SU-DHL-6 (cell line): ENCODE data around the gene PRR33.

Experiments
- H2AFZ ChIP-seq: fragments of 200-600 bp; sonication (generic); 2 replicates; pipeline ENCODE4 v1.6.1; 2014; ENCODE audit warnings: low read depth, mild to moderate bottlenecking, moderate library complexity, mixed read lengths, antibody characterized with exemption, low read length; ENCODE audit not compliant: severe bottlenecking
- H3F3A ChIP-seq: fragments of 200-600 bp; shearing (Covaris generic); 2 replicates; pipeline ENCODE4 v1.6.0; 2016; ENCODE audit warnings: antibody characterized with exemption, mild to moderate bottlenecking; ENCODE audit not compliant: insufficient read depth
- H3K27ac ChIP-seq: fragments of 200-600 bp; sonication (generic); 2 replicates; pipeline ENCODE4 v1.5.1; 2016; ENCODE audit warnings: low read depth, mild to moderate bottlenecking, low read length, moderate library complexity, mixed read lengths
- H3K27me3 ChIP-seq: fragments of 200-600 bp; sonication (generic), shearing (Covaris generic); 2 replicates; pipeline ENCODE4 v1.6.0; 2014; ENCODE audit warnings: mild to moderate bottlenecking, low read length
- H3K36me3 ChIP-seq: fragments of 200-600 bp; sonication (generic); 2 replicates; pipeline ENCODE4 v1.6.1; 2014; ENCODE audit warnings: mild to moderate bottlenecking, low read length, mixed read lengths
- H3K4me2 ChIP-seq: fragments of 300-600, 200-600 bp; shearing (Covaris generic), sonication (generic); 2 replicates; pipeline ENCODE4 v1.6.0; 2014; ENCODE audit warnings: low read length, low read depth, mild to moderate bottlenecking; ENCODE audit not compliant: poor library complexity, severe bottlenecking
- H3K4me3 ChIP-seq: fragments of 200-600 bp; sonication (generic); 2 replicates; pipeline ENCODE4 v1.5.1; 2014; ENCODE audit warnings: antibody characterized with exemption, low read length, mild to moderate bottlenecking, mixed read lengths; ENCODE audit not compliant: insufficient read depth, poor library complexity, severe bottlenecking
- H3K79me2 ChIP-seq: fragments of 200-600 bp; sonication (generic); 2 replicates; pipeline ENCODE4 v1.6.1; 2014; ENCODE audit warnings: mild to moderate bottlenecking, low read length, moderate library complexity; ENCODE audit not compliant: insufficient read depth
- H3K9ac ChIP-seq: fragments of 200-600 bp; sonication (generic); 2 replicates; pipeline ENCODE4 v1.7.0; 2014; ENCODE audit warnings: mild to moderate bottlenecking, low read length
- H3K9me2 ChIP-seq: fragments of 200-600 bp; sonication (generic); replicated peaks from 2 replicates; pipeline ENCODE4 v1.6.1; 2014; ENCODE audit warnings: low read length; ENCODE audit not compliant: insufficient read depth
- H3K9me3 ChIP-seq: fragments of 200-600 bp; sonication (generic); 2 replicates; pipeline ENCODE4 v1.6.1; 2014; ENCODE audit warnings: low read length, mixed read lengths; ENCODE audit not compliant: insufficient read depth
- H4K20me1 ChIP-seq: fragments of 200-600 bp; sonication (generic); 2 replicates; pipeline ENCODE4 v1.6.1; 2014; ENCODE audit warnings: low read depth, mild to moderate bottlenecking, antibody characterized with exemption, low read length, moderate library complexity, mixed read lengths
- CTCF ChIP-seq: fragments of 200-600 bp; sonication (generic); IDR thresholded peaks from one replicate; pipeline ENCODE4 v1.5.1; 2017; ENCODE audit warnings: antibody characterized with exemption, mild to moderate bottlenecking, low read length, moderate library complexity; ENCODE audit not compliant: insufficient read depth, poor library complexity, severe bottlenecking
- EZH2phosphoT487 ChIP-seq: fragments of 200-600 bp; sonication (generic), shearing (Covaris generic); conservative IDR thresholded peaks from 2 replicates; pipeline ENCODE4 v1.6.1; 2018; ENCODE audit warnings: mild to moderate bottlenecking, antibody characterized with exemption, low read length, moderate library complexity, mixed read lengths

PRR33 gene

GRCh38 chr11:1937616-1938342 lies 46.1 kb upstream of the PRR33 start:
- H3K9ac ChIP-seq = no peak overlapping the region
- H3K9me2 ChIP-seq = no peaks in the 10 kb centered on the region
- no peaks in the 10 kb centered on the region for H3K36me3 ChIP-seq
- no peaks in the 10 kb centered on the region for H4K20me1 ChIP-seq
- H3K9me3 ChIP-seq = no peaks in the 10 kb centered on the region
- no peaks in the 10 kb centered on the region for H3K27me3 ChIP-seq
- no peaks in the 10 kb centered on the region for H3F3A ChIP-seq
- no peak overlapping the region for H3K4me2 ChIP-seq
- no peaks in the 10 kb centered on the region for H3K79me2 ChIP-seq
- H2AFZ ChIP-seq = no peak overlapping the region
- TF ChIP-seq EZH2phosphoT487 (no peak), CTCF (no peak)
- H3K27ac ChIP-seq = no peak overlapping the region
- H3K4me3 ChIP-seq = no peak overlapping the region

- no peak overlapping the region for H3K4me2 ChIP-seq
- no peak overlapping the region for H3K27ac ChIP-seq
- no peaks in the 10 kb centered on the region for H3K9me2 ChIP-seq
- no peak overlapping the region for H3K9ac ChIP-seq
- no peaks in the 10 kb centered on the region for H3K27me3 ChIP-seq
- no peaks in the 10 kb centered on the region for H3F3A ChIP-seq
- H4K20me1 ChIP-seq = no peaks in the 10 kb centered on the region
- TF ChIP-seq CTCF = no peak
- no peak for TF ChIP-seq EZH2phosphoT487
- H2AFZ ChIP-seq = no peak overlapping the region
- H3K4me3 ChIP-seq = no peak overlapping the region
- H3K9me3 ChIP-seq = no peaks in the 10 kb centered on the region
- H3K36me3 ChIP-seq = no peaks in the 10 kb centered on the region
- H3K79me2 ChIP-seq = no peaks in the 10 kb centered on the region
Observed at GRCh38 chr11:1936781-1937615, 45.3 kb upstream of the PRR33 start.

- H3K4me3 ChIP-seq = no peak overlapping the region
- H3K27me3 ChIP-seq = no peaks in the 10 kb centered on the region
- no peak overlapping the region for H3K9ac ChIP-seq
- H3K27ac ChIP-seq = no peak overlapping the region
- no peaks in the 10 kb centered on the region for H3K79me2 ChIP-seq
- no peaks in the 10 kb centered on the region for H3K9me3 ChIP-seq
- no peaks in the 10 kb centered on the region for H3K36me3 ChIP-seq
- H3F3A ChIP-seq = no peaks in the 10 kb centered on the region
- H3K4me2 ChIP-seq = no peak overlapping the region
- H4K20me1 ChIP-seq = no peaks in the 10 kb centered on the region
- no peaks in the 10 kb centered on the region for H3K9me2 ChIP-seq
- no peak for TF ChIP-seq EZH2phosphoT487
- TF ChIP-seq CTCF = no peak
- H2AFZ ChIP-seq = no peak overlapping the region
Observed at GRCh38 chr11:1936072-1936780, 44.5 kb upstream of the PRR33 start.
